Omental fat pad (tissue), 4 donors: Measurements from ENCODE around the gene HS3ST1. TPM values are rescaled to one million over a fixed set of nuclear protein-coding genes. Genes with fewer than 3 reads are reported as not detected.
A peak's percentile ranks its signal among the peaks of the same experiment; 100 is the strongest.
"Not testable (repeated sequence)": the region's sequence is repeated elsewhere in the genome, so short reads cannot be mapped to it uniquely, and the experiment has no call there.

Source experiments
- ATAC-seq: fragments of 150-250 bp; one replicate; pipeline ENCODE4 v1.9.1; 2016; ENCODE audit warnings: mild to moderate bottlenecking, moderate library complexity; ENCODE audit not compliant: low FRiP score
- DNase-seq: peaks from one replicate; pipeline ENCODE4 v3.0.0-alpha.2; 2019; ENCODE audit warnings: low spot score
- total RNA-seq, 4 donors: library from RNA; depleted of rRNA; stranded (reverse); fragments of >200 nt; gene quantifications; one replicate each; pipeline ENCODE4 v1.1.0, GENCODE V29; 2016
- TF ChIP-seq, protein P1 (sequence below), 3 donors: fragments of 450-650 bp; IDR thresholded peaks; one replicate each; pipeline ENCODE4 v1.5.1; 2016 to 2017; ENCODE audit warnings: antibody characterized with exemption in 3 of 3, mild to moderate bottlenecking in 3 of 3, moderate library complexity in 2 of 3

Gene HS3ST1
- total RNA-seq, 4 donors from 2014 or later: 1.1 to 16.3 (median 3.6) TPM

- TF ChIP-seq, protein P1, sequence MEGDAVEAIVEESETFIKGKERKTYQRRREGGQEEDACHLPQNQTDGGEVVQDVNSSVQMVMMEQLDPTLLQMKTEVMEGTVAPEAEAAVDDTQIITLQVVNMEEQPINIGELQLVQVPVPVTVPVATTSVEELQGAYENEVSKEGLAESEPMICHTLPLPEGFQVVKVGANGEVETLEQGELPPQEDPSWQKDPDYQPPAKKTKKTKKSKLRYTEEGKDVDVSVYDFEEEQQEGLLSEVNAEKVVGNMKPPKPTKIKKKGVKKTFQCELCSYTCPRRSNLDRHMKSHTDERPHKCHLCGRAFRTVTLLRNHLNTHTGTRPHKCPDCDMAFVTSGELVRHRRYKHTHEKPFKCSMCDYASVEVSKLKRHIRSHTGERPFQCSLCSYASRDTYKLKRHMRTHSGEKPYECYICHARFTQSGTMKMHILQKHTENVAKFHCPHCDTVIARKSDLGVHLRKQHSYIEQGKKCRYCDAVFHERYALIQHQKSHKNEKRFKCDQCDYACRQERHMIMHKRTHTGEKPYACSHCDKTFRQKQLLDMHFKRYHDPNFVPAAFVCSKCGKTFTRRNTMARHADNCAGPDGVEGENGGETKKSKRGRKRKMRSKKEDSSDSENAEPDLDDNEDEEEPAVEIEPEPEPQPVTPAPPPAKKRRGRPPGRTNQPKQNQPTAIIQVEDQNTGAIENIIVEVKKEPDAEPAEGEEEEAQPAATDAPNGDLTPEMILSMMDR (IDR thresholded peaks at IDR 0.05): no peak
- DNase-seq: no peak
- ATAC-seq: peak; percentile 82
Observed at GRCh38 chr4:11397146-11397545, 31.5 kb downstream of the HS3ST1 start.

GRCh38 chr4:11393551-11393950 is 35.1 kb downstream of the HS3ST1 start:
- no peak for ATAC-seq

GRCh38 chr4:11384072-11384471 is 44.6 kb downstream of the HS3ST1 start:
- DNase-seq, ATAC-seq: not testable (repeated sequence)

More at GRCh38 chr4:11393551-11393950, 35.1 kb downstream of the HS3ST1 start:
- TF ChIP-seq, protein P1 (IDR thresholded peaks at IDR 0.05): no peak
- DNase-seq: no peak

DNA sequence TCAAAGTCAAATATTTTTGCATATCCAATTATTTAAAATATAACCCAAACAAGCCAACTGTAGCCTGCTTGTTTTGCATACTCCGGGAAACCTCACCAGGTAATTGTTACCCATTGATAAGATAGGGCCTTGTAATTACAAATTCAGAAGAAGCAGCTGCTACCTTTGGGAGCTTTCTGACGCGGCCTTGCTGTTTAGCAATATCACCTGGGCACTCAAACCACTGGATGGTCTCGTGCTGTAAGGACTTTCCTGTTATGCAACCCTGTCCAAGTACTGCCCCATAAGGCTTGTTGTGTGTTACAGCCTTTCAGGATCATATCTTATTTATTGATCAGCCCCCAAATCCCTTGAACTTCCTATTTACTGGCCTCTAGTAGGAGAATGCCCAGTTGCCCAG is 52.1 kb downstream of the HS3ST1 start:
- no peak for ATAC-seq
- TF ChIP-seq, protein P1 (IDR thresholded peaks at IDR 0.05): no peak

DNA sequence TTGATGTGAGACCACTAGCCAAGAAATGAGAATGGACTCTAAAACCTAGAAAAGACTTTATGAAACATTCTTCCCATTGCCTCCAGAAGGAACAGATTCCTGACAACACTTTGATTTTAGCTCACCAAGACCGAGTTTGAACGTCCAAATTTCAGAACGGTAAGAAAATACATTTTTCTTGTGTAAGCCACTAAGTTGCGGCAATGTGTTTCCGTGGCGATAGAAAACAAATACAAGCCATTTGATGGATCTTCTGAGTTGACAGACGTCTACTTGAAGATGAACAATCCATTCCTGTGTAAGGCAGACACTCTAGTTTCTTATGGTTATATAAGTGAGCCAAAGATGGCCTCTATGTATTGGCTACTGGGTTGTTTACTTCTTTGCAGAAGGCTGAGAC is 52.5 kb downstream of the HS3ST1 start:
- no peak for DNase-seq
- TF ChIP-seq, protein P1 (IDR thresholded peaks at IDR 0.05): no peak
- no peak for ATAC-seq

More for the DNA sequence above, 52.1 kb downstream of the HS3ST1 start:
- DNase-seq: no peak

- DNase-seq: no peak
- ATAC-seq: no peak
- TF ChIP-seq, protein P1 (IDR thresholded peaks at IDR 0.05): no peak
Observed at GRCh38 chr4:11368701-11369115, 60.0 kb downstream of the HS3ST1 start.

DNA sequence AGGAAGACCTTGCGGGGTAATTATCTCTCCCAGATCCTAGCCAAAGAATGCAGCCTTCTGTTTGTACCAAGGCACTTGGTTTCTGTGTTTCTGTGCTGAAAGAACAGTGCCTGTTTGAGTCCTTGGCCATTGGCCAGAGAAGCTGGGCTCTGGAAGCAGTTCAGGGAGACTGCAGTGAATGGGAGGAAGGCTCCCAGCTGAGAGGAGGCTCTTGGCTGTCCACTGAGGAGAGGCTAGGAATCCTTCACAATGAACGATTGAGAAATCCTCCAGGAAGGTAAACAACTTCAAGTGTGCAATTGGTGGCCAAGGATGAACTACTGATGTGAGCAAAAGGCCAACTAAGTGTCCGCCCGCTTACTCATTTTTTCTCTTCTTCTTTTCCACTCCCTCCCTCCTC is 61.3 kb downstream of the HS3ST1 start:
- DNase-seq: no peak
- TF ChIP-seq, protein P1 (IDR thresholded peaks at IDR 0.05): no peak
- peak; percentile 94 for ATAC-seq

- ATAC-seq (no peak), DNase-seq (no peak)
- TF ChIP-seq, protein P1 (IDR thresholded peaks at IDR 0.05): no peak
Observed at GRCh38 chr4:11366859-11367258, 61.8 kb downstream of the HS3ST1 start.
